Type B pancreatic cell (in vitro differentiated cells): ENCODE results near the gene ARHGAP32. TPM values are rescaled to one million over a fixed set of nuclear protein-coding genes. Genes with fewer than 3 reads are reported as not detected.
"Not testable (repeated sequence)": the region's sequence is repeated elsewhere in the genome, so short reads cannot be mapped to it uniquely, and the experiment has no call there.

Experiments used
- DNase-seq: peaks from one replicate; pipeline ENCODE4 v3.0.0; 2021; ENCODE audit warnings: mixed read lengths; ENCODE audit not compliant: unreplicated experiment; ENCODE audit errors: extremely low spot score
- H3K27ac Mint-ChIP-seq: 2 replicates; pipeline ENCODE4 v1.8.0; 2021; ENCODE audit warnings: mild to moderate bottlenecking, mixed read lengths
- H3K27me3 Mint-ChIP-seq: 2 replicates; pipeline ENCODE4 v1.8.0; 2021; ENCODE audit warnings: mixed read lengths
- H3K36me3 Mint-ChIP-seq: 2 replicates; pipeline ENCODE4 v1.8.0; 2021; ENCODE audit warnings: mixed read lengths
- H3K4me1 Mint-ChIP-seq: one replicate; pipeline ENCODE4 v1.8.0; 2021; ENCODE audit warnings: mixed read lengths; ENCODE audit not compliant: unreplicated experiment
- H3K4me3 Mint-ChIP-seq: 2 replicates; pipeline ENCODE4 v1.8.0; 2021; ENCODE audit warnings: mild to moderate bottlenecking, mixed read lengths
- H3K9me3 Mint-ChIP-seq: 2 replicates; pipeline ENCODE4 v1.8.0; 2021; ENCODE audit warnings: mixed read lengths
- CTCF ChIP-seq: fragments of 200-600 bp; sonication (generic); conservative IDR thresholded peaks from 2 replicates; pipeline ENCODE4 v1.5.0; 2021; ENCODE audit warnings: antibody characterized with exemption, mild to moderate bottlenecking
- total RNA-seq: library from RNA; stranded (reverse); gene quantifications from 2 replicates; pipeline ENCODE4 v1.2.1, GENCODE V29; 2021; ENCODE audit warnings: low replicate concordance

Gene ARHGAP32
- total RNA-seq, 1 donor from 2014 or later, result 41.6 TPM

GRCh38 chr11:129131316-129131715 lies 60.8 kb downstream of the ARHGAP32 start:
- Mint-ChIP-seq H3K4me3 (no peak overlapping the region), H3K27me3 (no peaks in the 10 kb centered on the region), H3K4me1 (no peaks in the 10 kb centered on the region), H3K9me3 (peaks cover 4% of the 10 kb centered on the region), H3K36me3 (no peaks in the 10 kb centered on the region), H3K27ac (no peak overlapping the region)
- no peak for DNase-seq
- TF ChIP-seq CTCF, result no peak

- H3K27me3 Mint-ChIP-seq, H3K9me3 Mint-ChIP-seq, H3K4me1 Mint-ChIP-seq, H3K4me3 Mint-ChIP-seq, DNase-seq, H3K27ac Mint-ChIP-seq, H3K36me3 Mint-ChIP-seq: not testable (repeated sequence)
These were observed 63.1 kb downstream of the ARHGAP32 start for GRCh38 chr11:129128881-129129620.

GRCh38 chr11:129119036-129119435 lies 73.1 kb downstream of the ARHGAP32 start:
- TF ChIP-seq CTCF, result no peak
- Mint-ChIP-seq H3K27me3 (no peaks in the 10 kb centered on the region), H3K9me3 (no peaks in the 10 kb centered on the region), H3K4me3 (no peak overlapping the region), H3K4me1 (peaks cover 7% of the 10 kb centered on the region), H3K27ac (no peak overlapping the region), H3K36me3 (peaks cover 20% of the 10 kb centered on the region)
- no peak for DNase-seq

- H3K27ac Mint-ChIP-seq, result no peak overlapping the region
These were observed 74.4 kb downstream of the ARHGAP32 start for GRCh38 chr11:129117595-129118350.

GRCh38 chr11:129115652-129116586 lies 76.2 kb downstream of the ARHGAP32 start:
- no peaks in the 10 kb centered on the region for H3K9me3 Mint-ChIP-seq
- peaks cover 11% of the 10 kb centered on the region for H3K4me1 Mint-ChIP-seq
- no peak for DNase-seq
- H3K27me3 Mint-ChIP-seq, result no peaks in the 10 kb centered on the region
- peaks cover 26% of the 10 kb centered on the region for H3K36me3 Mint-ChIP-seq
- H3K4me3 Mint-ChIP-seq, result no peak overlapping the region
- TF ChIP-seq CTCF, result no peak
- H3K27ac Mint-ChIP-seq, result no peak overlapping the region

More at GRCh38 chr11:129117595-129118350, 74.4 kb downstream of the ARHGAP32 start:
- DNase-seq, result no peak
- Mint-ChIP-seq H3K4me1 (peaks cover 11% of the 10 kb centered on the region), H3K9me3 (no peaks in the 10 kb centered on the region), H3K27me3 (no peaks in the 10 kb centered on the region), H3K4me3 (no peak overlapping the region), H3K36me3 (peaks cover 13% of the 10 kb centered on the region)
- TF ChIP-seq CTCF, result peak; percentile 95
